GM08714 (cell line): ENCODE measurements around the gene LMX1A.

Experiments
- H3K4me3 ChIP-seq: fragments of 200-500 bp; sonication (Bioruptor generic); 2 replicates; pipeline ENCODE4 v1.5.1; 2014; ENCODE audit warnings: mild to moderate bottlenecking, low read length, inconsistent platforms
- ZNF274 ChIP-seq: IDR thresholded peaks from 2 replicates; pipeline ENCODE4 v1.6.1; 2012; ENCODE audit warnings: mild to moderate bottlenecking, low read depth, low read length

LMX1A gene

DNA sequence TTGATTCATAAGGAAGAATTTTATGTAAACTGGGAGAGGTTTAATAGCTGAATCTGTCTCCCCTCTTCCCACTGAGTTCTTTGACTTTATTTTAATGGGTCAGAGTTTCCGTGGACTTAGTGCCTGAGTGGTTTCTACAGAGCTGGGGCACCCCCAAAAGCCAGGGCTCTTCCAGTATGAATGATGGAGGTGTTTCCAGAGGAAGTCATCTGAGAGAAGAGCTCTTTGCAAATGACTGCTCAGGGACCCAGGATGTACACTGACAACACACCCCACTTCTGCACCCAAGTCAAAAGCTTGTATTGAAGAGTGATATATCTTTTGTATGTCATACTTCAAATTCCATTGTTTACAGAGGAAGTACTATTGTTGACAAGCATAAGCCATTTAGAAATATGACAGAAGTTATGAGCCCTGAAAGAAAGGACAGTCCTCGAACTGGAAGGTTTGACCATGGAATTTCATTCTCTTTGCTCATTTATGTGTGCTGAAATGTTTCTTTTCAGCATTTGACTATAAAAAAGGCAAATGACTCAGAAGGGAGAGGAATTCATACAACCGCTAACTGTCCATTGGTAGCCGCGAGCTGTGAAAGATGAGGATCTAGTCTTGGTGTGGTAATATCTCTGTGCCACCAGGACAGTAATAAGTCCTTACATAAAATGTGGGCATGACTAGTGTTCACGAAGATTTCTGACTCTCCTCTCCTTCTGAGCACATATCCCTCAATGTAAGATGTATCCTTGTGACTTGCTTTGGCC lies 25.4 kb upstream of the LMX1A start:
- H3K4me3 ChIP-seq = no peak overlapping the region
- TF ChIP-seq ZNF274 = no peak

DNA sequence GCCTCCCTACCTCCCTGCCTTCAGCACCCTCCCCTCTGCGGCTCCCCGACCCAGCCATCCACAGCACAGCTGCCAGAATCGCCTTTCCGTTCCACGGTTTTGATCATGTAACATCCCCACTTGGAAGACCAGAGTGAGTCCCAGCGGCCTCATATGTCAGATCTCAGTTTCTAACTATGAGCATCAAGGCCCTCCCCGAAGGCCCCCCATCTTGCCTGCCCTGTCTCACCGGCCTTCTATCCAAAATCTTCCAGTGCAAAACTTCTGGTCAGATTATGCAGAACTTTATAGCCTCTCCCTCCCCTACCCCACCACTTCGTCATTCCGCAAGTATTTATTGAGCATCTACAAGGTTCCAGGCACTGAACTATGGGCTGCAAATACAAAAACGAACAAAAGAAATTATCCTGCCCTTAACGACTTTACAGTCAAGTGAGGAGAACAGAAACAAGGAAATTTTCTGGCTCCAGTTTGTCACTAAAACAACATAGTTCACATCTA lies 20.3 kb upstream of the LMX1A start:
- no peak for TF ChIP-seq ZNF274
- H3K4me3 ChIP-seq = no peak overlapping the region; the same call in 1 of the 2 replicates

DNA sequence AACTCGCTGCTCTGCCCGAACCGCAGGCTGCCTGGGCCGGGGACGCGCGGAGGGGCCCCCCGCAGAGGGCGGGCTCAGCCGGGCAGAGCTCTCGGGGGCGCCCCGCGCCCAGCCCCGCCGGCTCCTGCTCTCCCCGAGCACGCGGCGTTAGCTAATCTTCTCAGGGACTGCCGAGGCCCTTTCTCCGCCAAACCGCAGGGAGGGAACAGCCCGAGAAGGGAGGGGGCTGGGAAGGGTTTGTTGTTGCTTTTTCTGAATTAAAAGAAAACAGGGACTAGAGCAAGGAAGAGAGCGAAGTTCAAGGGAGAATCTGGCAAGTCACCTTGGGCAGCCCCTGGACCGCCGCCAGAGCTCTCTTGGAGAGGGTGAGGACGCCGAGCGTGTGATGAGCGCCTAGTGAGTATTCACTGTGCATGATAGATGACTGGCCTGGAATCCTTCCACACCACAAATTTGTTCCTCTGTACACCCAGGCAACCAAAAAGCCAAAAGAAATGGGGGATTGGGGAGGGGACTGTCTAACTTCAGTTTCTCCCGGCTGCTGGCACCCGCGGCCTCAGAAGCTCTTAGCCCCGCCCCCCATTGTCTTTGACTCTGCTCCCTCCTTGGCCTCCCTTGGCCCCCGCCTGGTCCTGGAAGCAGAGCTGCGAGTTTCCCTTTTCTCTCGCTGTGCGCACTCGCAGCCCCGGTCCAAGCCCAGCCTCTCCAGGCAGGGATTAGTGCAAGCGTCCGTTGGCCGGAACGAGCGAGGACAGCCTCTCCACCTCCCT lies 19.7 kb upstream of the LMX1A start:
- no peak overlapping the region; the same call in 1 of the 2 replicates for H3K4me3 ChIP-seq
- no peak for TF ChIP-seq ZNF274

DNA sequence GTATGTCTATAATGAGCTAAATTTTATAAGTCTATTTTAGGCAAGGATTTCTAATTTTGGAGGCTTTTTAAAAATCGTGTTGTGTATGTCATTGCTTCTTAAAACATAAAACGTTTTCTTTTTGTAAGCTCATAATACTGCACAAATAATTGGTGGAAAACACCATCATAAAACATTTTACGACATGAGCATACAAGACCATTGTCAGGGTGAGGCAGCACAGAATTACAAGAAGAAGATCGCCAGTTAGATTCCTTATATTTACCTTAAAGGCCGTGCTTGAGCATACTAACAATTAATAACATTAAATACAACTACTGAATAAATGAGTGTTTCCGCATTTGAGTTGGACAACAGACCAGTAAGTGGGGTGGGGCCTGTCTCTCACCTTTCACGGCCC lies 19.1 kb upstream of the LMX1A start:
- no peak for TF ChIP-seq ZNF274
- H3K4me3 ChIP-seq = no peak overlapping the region; the same call in 1 of the 2 replicates

DNA sequence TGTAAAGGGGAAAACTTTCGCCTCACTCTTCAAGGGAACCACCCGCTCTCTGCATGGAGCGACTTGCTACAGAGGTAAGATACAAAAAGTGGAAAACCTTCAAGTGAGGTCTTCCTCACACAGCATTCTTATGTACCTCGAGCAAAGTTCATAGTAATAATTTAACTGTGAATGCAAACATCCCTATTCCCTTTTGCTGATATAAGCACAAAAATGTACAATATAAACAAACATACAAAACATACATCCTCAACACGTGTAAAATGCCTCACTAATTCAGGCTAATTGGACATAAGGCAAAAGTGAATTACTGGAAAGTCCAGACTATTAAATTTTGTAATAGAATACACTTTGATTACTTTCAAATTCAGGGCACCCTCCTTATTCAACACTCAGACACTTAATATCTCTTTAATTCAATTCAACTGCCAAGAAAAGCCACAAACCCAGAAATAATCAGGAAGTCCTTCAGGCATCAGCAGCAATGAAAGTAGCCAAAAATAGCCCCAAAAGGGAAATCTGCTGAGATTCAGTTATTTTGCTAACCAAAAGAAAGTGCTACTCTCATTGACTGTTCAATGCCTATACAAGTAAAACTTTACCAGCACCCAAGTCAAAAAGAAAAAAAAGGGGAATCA lies 15.2 kb upstream of the LMX1A start:
- no peak for TF ChIP-seq ZNF274
- no peak overlapping the region for H3K4me3 ChIP-seq

DNA sequence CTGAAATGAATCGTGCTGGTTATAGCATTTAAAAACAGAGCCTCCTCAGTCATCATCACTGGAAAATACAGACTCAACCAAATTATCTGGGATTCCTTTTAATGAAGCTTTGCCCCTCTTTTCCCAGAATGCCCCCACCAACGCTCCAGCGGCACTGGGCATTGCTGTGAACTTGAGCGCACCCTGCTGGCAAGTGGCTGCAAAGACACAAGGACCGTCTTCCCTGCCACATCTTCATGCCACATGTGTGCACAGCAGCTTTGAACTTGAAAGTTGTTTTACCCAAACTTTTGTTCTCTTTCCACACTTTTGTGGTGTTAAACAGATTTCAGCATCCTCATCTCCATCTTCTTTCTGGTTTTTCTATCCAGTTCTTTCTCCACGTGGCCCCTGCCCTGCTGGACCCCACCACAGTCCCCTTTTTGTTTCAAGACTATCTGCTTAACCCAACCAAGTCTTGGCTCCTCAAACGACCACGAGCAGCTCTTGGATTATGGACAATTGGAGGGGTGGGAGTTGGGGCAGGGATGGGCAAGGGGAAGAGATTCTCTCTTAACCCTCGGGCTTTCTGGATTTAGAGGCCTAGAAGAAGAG lies 12.8 kb upstream of the LMX1A start:
- H3K4me3 ChIP-seq = no peak overlapping the region
- no peak for TF ChIP-seq ZNF274

DNA sequence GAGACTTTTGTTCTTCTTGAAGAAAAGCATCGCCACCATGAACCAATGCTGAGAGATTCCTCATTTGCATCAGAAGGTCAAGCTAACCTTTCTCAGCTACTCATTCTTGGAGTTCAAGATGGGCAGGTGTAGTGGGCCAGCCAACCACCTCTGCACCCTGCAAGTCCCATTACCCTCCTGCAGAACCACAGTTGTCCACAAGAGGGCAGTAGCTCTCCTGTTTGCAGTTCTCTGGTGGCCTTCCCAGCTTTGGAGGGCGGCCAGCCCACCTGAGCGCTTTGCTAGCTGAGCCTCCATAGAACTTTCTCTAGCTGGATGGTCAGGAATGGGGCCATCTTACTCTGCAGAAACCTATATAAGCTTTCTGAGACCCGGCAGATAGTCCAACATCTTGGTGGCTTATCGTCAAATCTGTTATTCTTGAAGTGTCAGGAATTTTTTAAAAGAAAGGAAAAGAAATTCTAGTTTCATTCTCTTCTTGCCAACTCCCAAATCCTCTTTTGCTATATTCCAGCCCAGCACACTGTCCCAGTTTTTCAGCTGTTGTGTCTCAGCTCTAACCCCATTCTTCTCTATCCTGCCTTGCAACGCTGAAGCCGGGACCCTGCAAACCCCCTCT lies 11.0 kb upstream of the LMX1A start:
- no peak overlapping the region for H3K4me3 ChIP-seq
- TF ChIP-seq ZNF274 = no peak

DNA sequence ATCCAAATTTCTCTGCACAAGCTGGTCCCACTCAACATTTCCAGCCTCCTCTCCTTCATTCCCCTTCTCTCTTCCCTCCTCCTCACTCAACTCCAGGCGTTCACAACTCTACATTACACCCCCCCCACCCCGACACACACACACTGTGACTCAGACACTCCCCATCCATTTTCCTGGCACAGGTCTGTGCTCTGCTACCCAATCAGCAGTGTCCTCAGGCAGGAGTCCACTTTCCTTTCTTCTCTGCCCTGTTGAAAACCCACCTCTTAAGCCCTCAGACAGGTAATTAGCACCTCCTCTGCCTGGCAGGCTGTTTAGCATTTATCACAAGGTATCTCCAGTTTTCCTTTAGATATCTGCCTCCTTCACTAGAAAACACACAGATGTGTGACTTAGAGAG lies 8.8 kb upstream of the LMX1A start:
- no peak for TF ChIP-seq ZNF274

DNA sequence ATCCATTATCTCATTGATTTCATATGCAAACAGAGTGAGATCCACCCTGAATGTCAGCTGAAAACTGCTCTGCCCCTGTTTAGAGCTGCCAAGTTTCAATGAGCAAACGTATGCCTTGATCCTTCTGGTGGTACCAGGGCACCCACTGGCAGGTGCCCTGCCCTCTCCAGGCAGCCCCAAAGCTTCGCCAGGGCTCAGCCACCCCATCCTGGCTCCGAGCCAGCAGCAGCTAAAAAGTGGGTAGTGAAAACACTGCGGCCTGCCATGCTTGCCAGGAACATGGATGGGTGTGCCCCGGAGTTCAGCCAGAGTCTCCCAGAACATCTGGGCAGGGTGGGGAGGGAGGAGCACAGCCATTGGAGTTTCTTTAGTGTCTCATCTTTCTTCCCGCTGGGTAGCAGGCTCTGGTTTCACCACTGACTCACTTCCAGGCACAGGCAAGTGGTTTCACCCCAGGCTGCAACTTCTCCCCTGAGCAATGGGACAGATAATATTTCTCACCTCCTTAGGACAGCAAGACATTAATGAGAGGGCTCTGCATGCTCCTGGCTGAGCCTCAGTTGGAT lies 8.1 kb upstream of the LMX1A start:
- TF ChIP-seq ZNF274 = no peak
- no peak overlapping the region for H3K4me3 ChIP-seq

More for the DNA sequence above, 8.8 kb upstream of the LMX1A start:
- H3K4me3 ChIP-seq = no peak overlapping the region

DNA sequence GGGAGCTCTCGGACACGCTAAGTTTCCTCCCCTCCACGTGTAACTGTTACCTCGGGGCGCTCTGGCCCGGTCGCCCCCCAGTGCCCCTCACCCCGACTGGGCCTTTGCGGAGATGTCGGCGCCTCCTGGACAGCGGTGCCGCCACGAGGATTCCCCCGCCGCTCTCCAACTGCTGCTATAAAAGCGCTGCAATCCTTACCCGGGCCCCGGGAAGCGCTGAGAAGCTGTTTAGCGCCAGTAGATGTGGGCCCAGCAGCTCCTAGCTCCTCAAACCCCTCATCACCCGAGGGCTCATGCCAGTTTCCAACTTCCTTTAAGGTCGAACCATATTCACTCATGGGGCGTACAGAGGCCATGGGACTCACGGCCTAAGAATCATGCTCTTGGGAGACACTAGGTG lies 361 bp upstream of the LMX1A start:
- no peak for TF ChIP-seq ZNF274

DNA sequence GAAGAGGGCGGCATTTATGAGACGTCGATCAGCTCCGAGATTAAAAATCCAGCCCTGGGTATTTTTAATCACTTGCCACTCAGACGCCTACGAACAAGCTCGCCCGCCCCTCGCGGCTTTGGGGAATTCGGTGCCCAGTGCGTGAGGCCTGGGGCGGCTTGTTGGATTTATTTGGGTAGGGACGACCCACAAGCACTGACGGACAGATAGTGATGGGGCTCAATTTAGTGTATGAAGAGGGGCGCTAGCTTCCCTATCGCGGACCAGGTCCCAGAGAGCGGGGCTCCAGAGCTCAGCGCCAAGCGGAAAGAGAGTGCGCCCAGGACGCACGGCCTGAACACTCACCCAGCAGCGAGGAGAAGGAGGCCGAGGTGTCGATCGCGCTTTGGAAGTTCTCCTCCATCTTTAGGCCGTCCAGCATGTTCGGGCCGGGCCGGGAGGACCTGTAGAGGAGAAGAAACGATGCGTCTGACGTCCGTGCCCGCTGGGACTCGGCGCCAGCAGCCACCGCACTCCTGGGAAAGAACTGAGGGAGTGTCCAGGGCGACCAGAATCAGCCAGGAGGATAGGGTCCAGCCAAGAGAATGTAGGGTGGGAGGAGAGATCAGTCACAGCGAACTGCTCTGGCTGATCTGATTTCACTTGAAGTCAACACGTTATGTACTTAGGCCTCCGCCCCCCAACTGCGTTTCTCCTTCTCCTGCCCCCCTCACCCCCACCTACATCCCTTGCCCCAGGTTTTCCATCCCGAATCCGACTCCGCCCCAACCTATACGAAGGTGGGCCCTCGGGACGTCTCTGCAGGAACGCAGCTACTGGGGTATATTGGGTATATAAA lies 1.2 kb downstream of the LMX1A start:
- no peak overlapping the region for H3K4me3 ChIP-seq

More for the DNA sequence above, 361 bp upstream of the LMX1A start:
- H3K4me3 ChIP-seq = no peak overlapping the region

DNA sequence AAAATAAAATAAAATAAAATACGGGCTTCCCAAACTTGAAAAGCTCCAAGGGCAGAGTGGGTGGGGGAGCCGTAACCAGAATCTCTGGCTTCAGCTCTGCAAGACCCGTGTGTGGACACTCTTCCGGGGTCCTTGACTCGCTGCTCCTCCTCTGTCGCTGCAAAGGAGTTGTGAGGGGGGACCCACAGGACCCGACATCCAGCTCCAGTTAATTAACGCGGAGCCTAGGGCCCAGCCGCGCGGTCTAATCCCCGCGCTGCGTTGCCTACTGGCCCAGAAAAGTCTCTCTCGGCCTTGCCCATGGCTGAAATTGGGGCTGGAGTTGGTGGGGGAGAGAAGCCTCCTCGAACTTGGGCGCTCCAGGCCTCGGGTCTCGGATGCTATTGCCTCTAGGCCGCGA lies 1.8 kb downstream of the LMX1A start:
- no peak for TF ChIP-seq ZNF274
- H3K4me3 ChIP-seq = no peak overlapping the region

More for the DNA sequence above, 1.2 kb downstream of the LMX1A start:
- no peak for TF ChIP-seq ZNF274
